ENCODE data around the gene CTSH. TPM values are rescaled to one million over a fixed set of nuclear protein-coding genes. Genes with fewer than 3 reads are reported as not detected.

Gene CTSH
- total RNA-seq, 1 experiment from 2014 or later: 178 TPM

DNA sequence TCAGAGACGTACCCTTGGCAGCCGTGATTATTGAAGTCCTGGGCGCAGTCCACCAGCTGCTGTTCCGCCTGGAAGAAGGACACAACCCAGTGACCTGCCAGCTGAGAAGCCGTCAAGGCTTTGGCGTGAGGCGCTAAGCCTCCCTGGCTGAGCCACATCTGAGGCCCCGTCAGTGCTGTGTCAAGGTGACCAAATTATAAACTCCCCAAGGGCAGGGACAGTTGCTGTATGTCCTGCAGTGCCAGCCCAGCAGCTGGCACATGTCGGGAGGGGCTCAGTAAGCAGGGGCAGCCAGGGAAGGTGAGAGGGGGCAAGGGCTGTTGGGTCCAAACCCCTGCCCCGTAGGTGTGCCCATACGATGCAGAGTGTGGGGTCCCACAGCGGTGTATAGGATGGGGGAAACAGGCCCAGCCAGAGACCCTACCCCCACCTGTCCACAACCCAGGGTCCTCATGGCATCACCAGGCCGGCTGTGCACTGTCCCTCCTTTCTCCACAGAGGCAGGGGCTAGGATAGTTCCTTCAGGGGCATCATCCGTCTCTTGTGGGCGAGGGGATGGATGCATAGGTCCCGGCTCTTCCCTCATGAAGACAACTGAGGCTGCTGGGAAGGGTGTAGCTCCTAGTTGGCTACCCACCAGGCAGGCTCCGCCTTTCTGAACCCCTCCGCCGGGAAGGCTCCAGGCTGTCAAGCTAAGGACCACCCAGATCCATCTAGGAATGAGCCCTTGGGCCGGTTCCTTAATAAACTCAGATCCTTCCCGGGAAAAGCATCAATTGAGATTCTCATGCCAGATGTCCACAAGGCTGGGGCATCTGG lies 13.2 kb downstream of the CTSH start:
- ChIA-PET CTCF (interaction anchor here (0.9 to 1.0 kb wide), 2 partner anchors 21 to 41 kb away, joined by 4 read pairs; no protein-coding TSS in a partner anchor), POLR2A (no interaction called here)
- ATAC-seq: peak; percentile 25
- H3K36me3 ChIP-seq (ENCODE audit: control insufficient read depth, insufficient read depth, low read length): no peaks in the 10 kb centered on the region; the same call in none of the 2 replicates
- in situ Hi-C loops (cut with HindIII; ENCODE audit: low pct_unique_long_range_greater_than_20kb, low sequenced_read_pairs) (no loop called here), intact Hi-C loops (cut with micrococcal nuclease; ENCODE audit: unreplicated experiment) (loop anchor here (5.0 kb wide), 1 partner anchor 46 kb away; no protein-coding TSS in a partner anchor)
- H3K27me3 ChIP-seq (ENCODE audit: control insufficient read depth, insufficient read depth, low read length): no peaks in the 10 kb centered on the region
- peak overlapping the region; percentile 97 for H3K27ac ChIP-seq (ENCODE audit: low read length)
- H3K4me3 ChIP-seq (ENCODE audit: low read depth in 2 of 2, low read length in 2 of 2): no peak overlapping the region
- TF ChIP-seq, protein P1, sequence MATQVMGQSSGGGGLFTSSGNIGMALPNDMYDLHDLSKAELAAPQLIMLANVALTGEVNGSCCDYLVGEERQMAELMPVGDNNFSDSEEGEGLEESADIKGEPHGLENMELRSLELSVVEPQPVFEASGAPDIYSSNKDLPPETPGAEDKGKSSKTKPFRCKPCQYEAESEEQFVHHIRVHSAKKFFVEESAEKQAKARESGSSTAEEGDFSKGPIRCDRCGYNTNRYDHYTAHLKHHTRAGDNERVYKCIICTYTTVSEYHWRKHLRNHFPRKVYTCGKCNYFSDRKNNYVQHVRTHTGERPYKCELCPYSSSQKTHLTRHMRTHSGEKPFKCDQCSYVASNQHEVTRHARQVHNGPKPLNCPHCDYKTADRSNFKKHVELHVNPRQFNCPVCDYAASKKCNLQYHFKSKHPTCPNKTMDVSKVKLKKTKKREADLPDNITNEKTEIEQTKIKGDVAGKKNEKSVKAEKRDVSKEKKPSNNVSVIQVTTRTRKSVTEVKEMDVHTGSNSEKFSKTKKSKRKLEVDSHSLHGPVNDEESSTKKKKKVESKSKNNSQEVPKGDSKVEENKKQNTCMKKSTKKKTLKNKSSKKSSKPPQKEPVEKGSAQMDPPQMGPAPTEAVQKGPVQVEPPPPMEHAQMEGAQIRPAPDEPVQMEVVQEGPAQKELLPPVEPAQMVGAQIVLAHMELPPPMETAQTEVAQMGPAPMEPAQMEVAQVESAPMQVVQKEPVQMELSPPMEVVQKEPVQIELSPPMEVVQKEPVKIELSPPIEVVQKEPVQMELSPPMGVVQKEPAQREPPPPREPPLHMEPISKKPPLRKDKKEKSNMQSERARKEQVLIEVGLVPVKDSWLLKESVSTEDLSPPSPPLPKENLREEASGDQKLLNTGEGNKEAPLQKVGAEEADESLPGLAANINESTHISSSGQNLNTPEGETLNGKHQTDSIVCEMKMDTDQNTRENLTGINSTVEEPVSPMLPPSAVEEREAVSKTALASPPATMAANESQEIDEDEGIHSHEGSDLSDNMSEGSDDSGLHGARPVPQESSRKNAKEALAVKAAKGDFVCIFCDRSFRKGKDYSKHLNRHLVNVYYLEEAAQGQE (IDR thresholded peaks at IDR 0.05; ENCODE audit: insufficient read depth in 1 of 2, low read depth in 2 of 2, low read length in 1 of 2): no peak
- TF ChIP-seq, protein P2, sequence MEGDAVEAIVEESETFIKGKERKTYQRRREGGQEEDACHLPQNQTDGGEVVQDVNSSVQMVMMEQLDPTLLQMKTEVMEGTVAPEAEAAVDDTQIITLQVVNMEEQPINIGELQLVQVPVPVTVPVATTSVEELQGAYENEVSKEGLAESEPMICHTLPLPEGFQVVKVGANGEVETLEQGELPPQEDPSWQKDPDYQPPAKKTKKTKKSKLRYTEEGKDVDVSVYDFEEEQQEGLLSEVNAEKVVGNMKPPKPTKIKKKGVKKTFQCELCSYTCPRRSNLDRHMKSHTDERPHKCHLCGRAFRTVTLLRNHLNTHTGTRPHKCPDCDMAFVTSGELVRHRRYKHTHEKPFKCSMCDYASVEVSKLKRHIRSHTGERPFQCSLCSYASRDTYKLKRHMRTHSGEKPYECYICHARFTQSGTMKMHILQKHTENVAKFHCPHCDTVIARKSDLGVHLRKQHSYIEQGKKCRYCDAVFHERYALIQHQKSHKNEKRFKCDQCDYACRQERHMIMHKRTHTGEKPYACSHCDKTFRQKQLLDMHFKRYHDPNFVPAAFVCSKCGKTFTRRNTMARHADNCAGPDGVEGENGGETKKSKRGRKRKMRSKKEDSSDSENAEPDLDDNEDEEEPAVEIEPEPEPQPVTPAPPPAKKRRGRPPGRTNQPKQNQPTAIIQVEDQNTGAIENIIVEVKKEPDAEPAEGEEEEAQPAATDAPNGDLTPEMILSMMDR (IDR thresholded peaks at IDR 0.05): no peak
- peak; percentile 84 for TF ChIP-seq TCF7L2 (IDR thresholded peaks at IDR 0.05; ENCODE audit: low read depth, low read length)
- no peak for DNase-seq (ENCODE audit: low read depth, low spot score)
- H3K9me3 ChIP-seq (ENCODE audit: control insufficient read depth, insufficient read depth, low read depth, low read length): no peaks in the 10 kb centered on the region
- no TSS peak for BruUV-seq (replicated peaks)
- H3K4me1 ChIP-seq (ENCODE audit: control insufficient read depth, insufficient read depth, low read length): peaks cover 78% of the 10 kb centered on the region

DNA sequence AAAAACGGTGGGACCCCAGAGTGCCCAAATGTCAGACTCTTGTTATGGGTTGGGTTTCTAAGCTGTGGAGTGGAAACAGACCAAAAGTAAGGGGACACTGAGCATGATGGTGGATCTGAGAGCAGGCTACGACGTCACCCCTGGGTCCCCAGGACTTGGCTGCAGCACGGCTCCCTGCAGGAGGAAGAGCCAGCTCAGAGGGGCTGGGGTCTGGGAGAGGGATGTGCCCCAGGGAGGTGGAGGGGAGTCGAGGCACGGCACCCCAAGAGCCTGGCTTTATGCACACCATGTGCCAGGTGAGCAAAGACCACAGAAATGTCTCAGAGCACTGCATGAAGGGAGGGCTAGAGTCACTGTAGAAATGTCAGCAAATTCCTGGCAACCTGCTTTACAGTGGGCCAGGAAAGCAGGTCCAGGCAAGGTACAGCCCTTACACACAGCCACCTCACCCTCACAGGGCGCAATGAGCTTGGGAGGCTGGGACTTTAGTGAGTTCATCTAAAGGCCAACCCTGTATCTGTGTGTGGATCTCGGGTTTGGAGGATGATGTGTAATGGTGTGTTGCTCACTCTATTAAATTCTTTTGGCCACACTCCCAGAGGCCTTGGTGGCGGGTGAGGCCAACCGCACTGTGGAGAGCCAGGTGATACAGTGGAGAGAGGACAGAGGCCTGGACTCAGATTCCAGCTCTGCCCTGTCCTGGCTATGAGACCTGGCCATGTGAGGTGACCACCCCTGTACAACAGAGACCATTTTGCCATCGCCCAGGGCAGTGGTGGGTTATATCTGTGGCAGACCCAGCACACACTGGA lies 14.1 kb downstream of the CTSH start:
- intact Hi-C loops (cut with micrococcal nuclease; ENCODE audit: unreplicated experiment): loop anchor here (5.0 kb wide), 1 partner anchor 47 kb away; no protein-coding TSS in a partner anchor
- CTCF ChIA-PET: interaction anchor here (0.9 to 1.0 kb wide), 2 partner anchors 20 to 42 kb away, joined by 4 read pairs; no protein-coding TSS in a partner anchor

More for the DNA sequence above, 14.1 kb downstream of the CTSH start:
- peak overlapping the region; percentile 97 for H3K27ac ChIP-seq (ENCODE audit: low read length)
- no TSS peak for BruUV-seq (replicated peaks)
- H3K9me3 ChIP-seq (ENCODE audit: control insufficient read depth, insufficient read depth, low read depth, low read length): no peaks in the 10 kb centered on the region
- ATAC-seq (peak; percentile 87), DNase-seq (ENCODE audit: low read depth, low spot score) (peak; percentile 85)
- H3K4me1 ChIP-seq (ENCODE audit: control insufficient read depth, insufficient read depth, low read length): peaks cover 81% of the 10 kb centered on the region
- H3K36me3 ChIP-seq (ENCODE audit: control insufficient read depth, insufficient read depth, low read length): no peaks in the 10 kb centered on the region; the same call in none of the 2 replicates
- H3K27me3 ChIP-seq (ENCODE audit: control insufficient read depth, insufficient read depth, low read length): no peaks in the 10 kb centered on the region
- H3K4me3 ChIP-seq (ENCODE audit: low read depth in 2 of 2, low read length in 2 of 2): no peak overlapping the region
- TF ChIP-seq POLR2AphosphoS5 (IDR thresholded peaks at IDR 0.05; ENCODE audit: low read depth, low read length) (peak; percentile 96), TCF7L2 (IDR thresholded peaks at IDR 0.05; ENCODE audit: low read depth, low read length) (peak; percentile 59; the same call in 1 of the 2 replicates), SIN3A (IDR thresholded peaks at IDR 0.05; ENCODE audit: borderline replicate concordance, insufficient read depth, low read depth, low read length) (no peak)
- TF ChIP-seq, protein P1 (IDR thresholded peaks at IDR 0.05; ENCODE audit: insufficient read depth in 1 of 2, low read depth in 2 of 2, low read length in 1 of 2): no peak
- TF ChIP-seq, protein P2 (IDR thresholded peaks at IDR 0.05): no peak
- in situ Hi-C loops (cut with HindIII; ENCODE audit: low pct_unique_long_range_greater_than_20kb, low sequenced_read_pairs): no loop called here
- POLR2A ChIA-PET: interaction anchor here (0.7 kb wide), 1 partner anchor 11 kb away, joined by 4 read pairs; no protein-coding TSS in a partner anchor

All from Panc1 (cell line).